ENCODE measurements around the gene SCGB1C2. TPM values are rescaled to one million over a fixed set of nuclear protein-coding genes. Genes with fewer than 3 reads are reported as not detected.

SCGB1C2 gene
- polyA plus RNA-seq, 3 donors from 2014 or later, result not detected

- no peak overlapping the region for H3K4me3 Mint-ChIP-seq
- no peak overlapping the region for H3K27ac Mint-ChIP-seq
- no peaks in the 10 kb centered on the region for H3K36me3 Mint-ChIP-seq
- H3K9me3 Mint-ChIP-seq, result no peaks in the 10 kb centered on the region
- no peak for DNase-seq
- H3K4me1 Mint-ChIP-seq, result peaks cover 0 to 1% of the 10 kb centered on the region in 2 donors
- H3K27me3 Mint-ChIP-seq (ENCODE audit: low read depth in 3 of 3), result peaks cover 2 to 6% (median 3%) of the 10 kb centered on the region in 3 donors
Measured at GRCh38 chr17:172401-172800, 35.0 kb downstream of the SCGB1C2 start.

- Mint-ChIP-seq H3K27me3 (ENCODE audit: low read depth in 3 of 3) (peaks cover 4 to 6% (median 5%) of the 10 kb centered on the region in 3 donors), H3K27ac (no peak overlapping the region), H3K36me3 (no peaks in the 10 kb centered on the region), H3K4me3 (no peak overlapping the region), H3K4me1 (peaks cover 0 to 1% of the 10 kb centered on the region in 2 donors), H3K9me3 (no peaks in the 10 kb centered on the region)
- no peak for DNase-seq
Measured at GRCh38 chr17:173166-173911, 36.0 kb downstream of the SCGB1C2 start.

- peaks cover 2 to 12% (median 9%) of the 10 kb centered on the region in 3 donors for H3K27me3 Mint-ChIP-seq (ENCODE audit: low read depth in 3 of 3)
- no peaks in the 10 kb centered on the region for H3K36me3 Mint-ChIP-seq
- DNase-seq, result no peak
- H3K4me1 Mint-ChIP-seq, result peaks cover 0 to 3% of the 10 kb centered on the region in 2 donors
- H3K9me3 Mint-ChIP-seq, result no peaks in the 10 kb centered on the region
- H3K27ac Mint-ChIP-seq, result no peak overlapping the region
- no peak overlapping the region for H3K4me3 Mint-ChIP-seq
Measured at GRCh38 chr17:177155-177554, 39.8 kb downstream of the SCGB1C2 start.

- Mint-ChIP-seq H3K36me3 (no peaks in the 10 kb centered on the region), H3K9me3 (no peaks in the 10 kb centered on the region), H3K27ac (no peak overlapping the region)
Measured at GRCh38 chr17:177762-178161, 40.4 kb downstream of the SCGB1C2 start.

GRCh38 chr17:178292-179065, 41.1 kb downstream of the SCGB1C2 start:
- Mint-ChIP-seq H3K27me3 (ENCODE audit: low read depth in 3 of 3) (peaks cover 2 to 13% (median 11%) of the 10 kb centered on the region in 3 donors), H3K4me3 (no peak overlapping the region), H3K4me1 (peaks cover 0 to 4% of the 10 kb centered on the region in 2 donors), H3K36me3 (no peaks in the 10 kb centered on the region), H3K27ac (no peak overlapping the region), H3K9me3 (no peaks in the 10 kb centered on the region)
- no peak for DNase-seq

More at GRCh38 chr17:177762-178161, 40.4 kb downstream of the SCGB1C2 start:
- Mint-ChIP-seq H3K4me1 (peaks cover 0 to 4% of the 10 kb centered on the region in 2 donors), H3K4me3 (peak overlapping the region in 1 of 5 donors; percentile 42), H3K27me3 (ENCODE audit: low read depth in 3 of 3) (peaks cover 2 to 13% (median 11%) of the 10 kb centered on the region in 3 donors)
- no peak for DNase-seq

GRCh38 chr17:179066-179432, 41.7 kb downstream of the SCGB1C2 start:
- Mint-ChIP-seq H3K36me3 (no peaks in the 10 kb centered on the region), H3K27me3 (ENCODE audit: low read depth in 3 of 3) (peaks cover 4 to 15% (median 11%) of the 10 kb centered on the region in 3 donors), H3K9me3 (no peaks in the 10 kb centered on the region), H3K27ac (no peak overlapping the region), H3K4me1 (peaks cover 0 to 4% of the 10 kb centered on the region in 2 donors), H3K4me3 (no peak overlapping the region)
- DNase-seq, result no peak

- Mint-ChIP-seq H3K4me3 (no peak overlapping the region), H3K4me1 (peaks cover 0 to 4% of the 10 kb centered on the region in 2 donors), H3K9me3 (no peaks in the 10 kb centered on the region), H3K27ac (no peak overlapping the region), H3K36me3 (no peaks in the 10 kb centered on the region), H3K27me3 (ENCODE audit: low read depth in 3 of 3) (peaks cover 4 to 20% (median 10%) of the 10 kb centered on the region in 3 donors)
- DNase-seq, result no peak
Measured at GRCh38 chr17:179781-180380, 42.5 kb downstream of the SCGB1C2 start.

- H3K4me3 Mint-ChIP-seq, result no peak overlapping the region
- DNase-seq, result no peak
- no peaks in the 10 kb centered on the region for H3K36me3 Mint-ChIP-seq
- peaks cover 5 to 22% (median 10%) of the 10 kb centered on the region in 3 donors for H3K27me3 Mint-ChIP-seq (ENCODE audit: low read depth in 3 of 3)
- peaks cover 0 to 5% of the 10 kb centered on the region in 2 donors for H3K4me1 Mint-ChIP-seq
- no peaks in the 10 kb centered on the region for H3K9me3 Mint-ChIP-seq
- no peak overlapping the region for H3K27ac Mint-ChIP-seq
Measured at GRCh38 chr17:180381-181244, 43.2 kb downstream of the SCGB1C2 start.

- H3K4me3 Mint-ChIP-seq, result peak within 1 kb of the TSS; percentile 25 to 82 (median 53)
- H3K36me3 Mint-ChIP-seq, result no peaks in the 10 kb centered on the region
- peaks cover 7 to 27% (median 10%) of the 10 kb centered on the region in 3 donors for H3K27me3 Mint-ChIP-seq (ENCODE audit: low read depth in 3 of 3)
- no peak for DNase-seq
- no peaks in the 10 kb centered on the region for H3K9me3 Mint-ChIP-seq
- H3K4me1 Mint-ChIP-seq, result peaks cover 0 to 9% of the 10 kb centered on the region in 2 donors
- no peak within 1 kb of the TSS for H3K27ac Mint-ChIP-seq
Measured at GRCh38 chr17:181245-182049, 44.1 kb downstream of the SCGB1C2 start, which contains the start of gene DOC2B. DOC2B (minus strand) TSS chr17:181650; CDS start chr17:181479, 171 bp downstream.

- Mint-ChIP-seq H3K36me3 (no peaks in the 10 kb centered on the region), H3K4me3 (peak overlapping the region; percentile 25 to 82 (median 53)), H3K27me3 (ENCODE audit: low read depth in 3 of 3) (peaks cover 7 to 26% (median 9%) of the 10 kb centered on the region in 3 donors), H3K27ac (no peak overlapping the region), H3K4me1 (peaks cover 0 to 9% of the 10 kb centered on the region in 2 donors), H3K9me3 (no peaks in the 10 kb centered on the region)
- DNase-seq, result no peak
Measured at GRCh38 chr17:182050-182751, 44.8 kb downstream of the SCGB1C2 start.

- Mint-ChIP-seq H3K9me3 (no peaks in the 10 kb centered on the region), H3K4me1 (peaks cover 0 to 9% of the 10 kb centered on the region in 2 donors), H3K36me3 (no peaks in the 10 kb centered on the region), H3K27me3 (ENCODE audit: low read depth in 3 of 3) (peaks cover 6 to 25% (median 8%) of the 10 kb centered on the region in 3 donors), H3K27ac (no peak overlapping the region), H3K4me3 (peak overlapping the region in 1 of 5 donors; percentile 20)
- DNase-seq, result no peak
Measured at GRCh38 chr17:183021-183420, 45.7 kb downstream of the SCGB1C2 start.

Data from immature natural killer cell (primary cell).